Pancreas (tissue), 10 donors: ENCODE data around the gene FOXC1. TPM values are rescaled to one million over a fixed set of nuclear protein-coding genes. Genes with fewer than 3 reads are reported as not detected.

ENCODE experiments used
- ATAC-seq, 4 donors: fragments of 200-7000 bp; cut with Tn5 transposase; one replicate each; pipeline versions ENCODE4 v1.8.0 to v1.9.1; 2020; ENCODE audit warnings: mild to moderate bottlenecking in 4 of 4, moderate library complexity in 4 of 4
- DNase-seq, 6 donors: peaks; one replicate each; pipeline ENCODE4 v3.0.0-alpha.2; 2020
- FAIRE-seq: peaks from 2 replicates; lab custom pipeline; 2012; peaks lifted over from hg19 to GRCh38; lab: Jason Lieb, UNC
- H3K27ac ChIP-seq, 4 donors: fragments of 200-600 bp; sonication (generic); 1 replicate in 3 of 4; 2 replicates in 1 of 4; pipeline versions ENCODE4 v1.5.0 to v1.8.0; 2020
- H3K27me3 ChIP-seq, 4 donors: fragments of 200-600 bp; one replicate each; pipeline ENCODE4 v1.8.0; 2021
- H3K36me3 ChIP-seq, 3 donors: fragments of 200-600 bp; sonication (generic) in 1 of 3; one replicate each; pipeline versions ENCODE4 v1.5.0 to v1.8.0; 2020 to 2021
- H3K4me1 ChIP-seq, 3 donors: fragments of 200-600 bp; one replicate each; pipeline ENCODE4 v1.8.0; 2021
- H3K4me3 ChIP-seq, 4 donors: fragments of 200-600 bp; sonication (generic) in 2 of 4; one replicate each; pipeline versions ENCODE4 v1.5.0 to v1.8.0; 2020 to 2021
- H3K9me3 ChIP-seq, 4 donors: fragments of 200-600 bp; one replicate each; pipeline ENCODE4 v1.8.0; 2021
- WGBS, 2 donors: extraction: QIAGEN DNeasy Blood & Tissue Kit; methylation state at CpG; one replicate each; pipeline ENCODE4 v1.1.7; 2013; 5-methylcytosine and 5-hydroxymethylcytosine counted together
- intact Hi-C, 3 donors: fragments of 100-400 bp; cut with DNase I; formaldehyde crosslinking; loops; one replicate each; pipeline versions ENCODE4 v1.11.1 to v1.14.2; 2022
- polyA plus RNA-seq, 2 donors: library from polyadenylated mRNA; stranded (reverse); fragments of 200-250 nt; gene quantifications; one replicate each; pipeline ENCODE4 v1.2.3, GENCODE V29; 2013
- total RNA-seq, 6 donors: library from RNA; stranded (reverse); fragmentation: NEBNext Ultra II Directional in 4 of 6; extraction: Animal tissue kit (Norgen Biotek cat#: 25700) in 4 of 6; gene quantifications; one replicate each; pipeline versions ENCODE4 v1.2.1 to v1.2.4, GENCODE V29; 2021 to 2023
- TF ChIP-seq, protein P1 (sequence below), 4 donors: fragments of 200-600 bp; sonication (generic) in 3 of 4; IDR thresholded peaks; one replicate each; pipeline versions ENCODE4 v1.5.0 to v1.8.0; 2021; ENCODE audit warnings: antibody characterized with exemption in 4 of 4
- donor health status: healthy with polysubstance abuse.
- donor health status: DM: no; HTN: no; CAD: no; lungs with moderate emphysema.
- donor health status: DM: no; HTN: no; CAD: no.
- donor health status: control.
- donor health status: control.
- donor health status: Bipolar disorder and iron deficiency.
- donor health status: DM: yes; HTN: yes; CAD: no.
- donor health status: DM: no; HTN: no; CAD: no.
- donor health status: DM: no; HTN: no; CAD: no.
- donor health status: DM: yes; HTN: yes; CAD: no.

Gene FOXC1
- total and polyA plus RNA-seq, 8 donors: 0.99 to 4.0 (median 2.5) TPM

- no peaks in the 10 kb centered on the region for H3K4me1 ChIP-seq
- no peaks in the 10 kb centered on the region for H3K9me3 ChIP-seq
- TF ChIP-seq, protein P1, sequence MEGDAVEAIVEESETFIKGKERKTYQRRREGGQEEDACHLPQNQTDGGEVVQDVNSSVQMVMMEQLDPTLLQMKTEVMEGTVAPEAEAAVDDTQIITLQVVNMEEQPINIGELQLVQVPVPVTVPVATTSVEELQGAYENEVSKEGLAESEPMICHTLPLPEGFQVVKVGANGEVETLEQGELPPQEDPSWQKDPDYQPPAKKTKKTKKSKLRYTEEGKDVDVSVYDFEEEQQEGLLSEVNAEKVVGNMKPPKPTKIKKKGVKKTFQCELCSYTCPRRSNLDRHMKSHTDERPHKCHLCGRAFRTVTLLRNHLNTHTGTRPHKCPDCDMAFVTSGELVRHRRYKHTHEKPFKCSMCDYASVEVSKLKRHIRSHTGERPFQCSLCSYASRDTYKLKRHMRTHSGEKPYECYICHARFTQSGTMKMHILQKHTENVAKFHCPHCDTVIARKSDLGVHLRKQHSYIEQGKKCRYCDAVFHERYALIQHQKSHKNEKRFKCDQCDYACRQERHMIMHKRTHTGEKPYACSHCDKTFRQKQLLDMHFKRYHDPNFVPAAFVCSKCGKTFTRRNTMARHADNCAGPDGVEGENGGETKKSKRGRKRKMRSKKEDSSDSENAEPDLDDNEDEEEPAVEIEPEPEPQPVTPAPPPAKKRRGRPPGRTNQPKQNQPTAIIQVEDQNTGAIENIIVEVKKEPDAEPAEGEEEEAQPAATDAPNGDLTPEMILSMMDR (IDR thresholded peaks at IDR 0.05): no peak
- no peak for DNase-seq
- no peaks in the 10 kb centered on the region for H3K27me3 ChIP-seq
- H3K27ac ChIP-seq: no peak overlapping the region
- intact Hi-C loops: no loop called here
- WGBS, 2 donors: 85 to 90% methylated on average over 31 of the region's 31 CpGs
- no peak for FAIRE-seq
- no peaks in the 10 kb centered on the region for H3K36me3 ChIP-seq
- no peak for ATAC-seq
- no peak overlapping the region for H3K4me3 ChIP-seq
Measured at GRCh38 chr6:1581120-1581991, 28.4 kb upstream of the FOXC1 start.

GRCh38 chr6:1584146-1584545, 25.6 kb upstream of the FOXC1 start:
- Histone ChIP-seq H3K27ac (no peak overlapping the region), H3K4me3 (no peak overlapping the region), H3K36me3 (no peaks in the 10 kb centered on the region), H3K9me3 (no peaks in the 10 kb centered on the region), H3K27me3 (no peaks in the 10 kb centered on the region), H3K4me1 (no peaks in the 10 kb centered on the region)
- FAIRE-seq (no peak), DNase-seq (no peak), ATAC-seq (no peak)
- intact Hi-C loops: no loop called here
- WGBS, 2 donors: 81 to 95% methylated on average over 5 of the region's 5 CpGs
- TF ChIP-seq, protein P1 (IDR thresholded peaks at IDR 0.05): no peak

- H3K27me3 ChIP-seq: no peaks in the 10 kb centered on the region
- no peak for DNase-seq
- no peaks in the 10 kb centered on the region for H3K36me3 ChIP-seq
- TF ChIP-seq, protein P1 (IDR thresholded peaks at IDR 0.05): no peak
- no peak for ATAC-seq
- no peak overlapping the region for H3K27ac ChIP-seq
- FAIRE-seq: no peak
- H3K9me3 ChIP-seq: no peaks in the 10 kb centered on the region
- intact Hi-C loops: no loop called here
- no peak overlapping the region for H3K4me3 ChIP-seq
- 73 to 76% methylated on average over 14 of the region's 14 CpGs for WGBS, 2 donors
- H3K4me1 ChIP-seq: no peaks in the 10 kb centered on the region
Measured at GRCh38 chr6:1584996-1585668, 24.6 kb upstream of the FOXC1 start.

DNA sequence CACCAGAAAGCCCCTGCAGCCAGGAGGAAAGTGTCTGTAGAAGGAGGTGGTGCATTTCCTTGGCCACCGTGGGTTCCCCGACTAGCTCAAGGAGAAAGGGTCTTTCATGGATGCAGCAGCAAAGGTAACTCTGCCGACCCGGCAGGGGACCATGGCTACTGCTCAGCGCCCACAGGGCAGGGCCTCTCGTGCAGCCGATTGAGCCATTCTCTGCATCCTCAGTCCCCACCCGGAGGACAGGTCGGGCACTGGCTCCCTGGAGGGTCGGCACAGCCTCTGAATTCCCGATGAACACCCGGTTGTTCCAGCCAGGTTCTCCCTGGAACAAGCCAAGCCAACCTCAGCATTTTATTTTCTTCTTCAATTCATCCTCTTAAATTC, 24.1 kb upstream of the FOXC1 start:
- no peak overlapping the region for H3K4me3 ChIP-seq
- no peak for DNase-seq
- H3K27ac ChIP-seq: no peak overlapping the region
- no peaks in the 10 kb centered on the region for H3K4me1 ChIP-seq
- intact Hi-C loops: no loop called here
- no peak for ATAC-seq
- WGBS, 2 donors: 83 to 85% methylated on average over 12 of the region's 12 CpGs
- no peaks in the 10 kb centered on the region for H3K27me3 ChIP-seq
- no peaks in the 10 kb centered on the region for H3K36me3 ChIP-seq
- FAIRE-seq: no peak
- H3K9me3 ChIP-seq: no peaks in the 10 kb centered on the region
- TF ChIP-seq, protein P1 (IDR thresholded peaks at IDR 0.05): no peak

- Histone ChIP-seq H3K4me3 (no peak overlapping the region), H3K4me1 (no peaks in the 10 kb centered on the region), H3K27me3 (no peaks in the 10 kb centered on the region), H3K27ac (no peak overlapping the region), H3K36me3 (no peaks in the 10 kb centered on the region), H3K9me3 (no peaks in the 10 kb centered on the region)
- DNase-seq (no peak), FAIRE-seq (no peak), ATAC-seq (no peak)
- intact Hi-C loops: no loop called here
- TF ChIP-seq, protein P1 (IDR thresholded peaks at IDR 0.05): no peak
- WGBS, 2 donors: 82 to 86% methylated on average over 7 of the region's 7 CpGs
Measured at GRCh38 chr6:1586256-1586655, 23.5 kb upstream of the FOXC1 start.
